ENCODE data around the gene GPHB5. TPM values are rescaled to one million over a fixed set of nuclear protein-coding genes. Genes with fewer than 3 reads are reported as not detected.

The GPHB5 gene
- total and polyA plus RNA-seq, 2 of the 13 experiments (the other 11 are each of a cell fraction or from before 2014, with no cell fraction given): not detected

- Histone ChIP-seq H3K27me3 (ENCODE audit: control insufficient read depth in 1 of 2, insufficient read depth in 2 of 2, low read length in 2 of 2) (0 out of 5 replicates have a peak, but pooled peaks cover 0 to 1% of the 10 kb centered on the region in 2 experiments), H3K4me2 (ENCODE audit: low read depth, low read length) (no peak overlapping the region), H2AFZ (ENCODE audit: low read length) (no peak overlapping the region), H3K79me2 (ENCODE audit: insufficient read depth, low read length) (no peaks in the 10 kb centered on the region), H3K36me3 (replicated peaks in 1 of 2; ENCODE audit: control insufficient read depth in 1 of 2, insufficient read depth in 2 of 2, low read length in 2 of 2) (no peaks in the 10 kb centered on the region), H3K9ac (ENCODE audit: insufficient read depth, low read depth, low read length) (no peak overlapping the region), H3K9me3 (ENCODE audit: low read length) (no peaks in the 10 kb centered on the region), H3K4me1 (ENCODE audit: insufficient read depth, low read length) (no peaks in the 10 kb centered on the region), H4K20me1 (ENCODE audit: insufficient read depth, low read length) (no peaks in the 10 kb centered on the region), H3K27ac (ENCODE audit: extremely low read length, insufficient read depth, low read length) (no peak overlapping the region), H3K4me3 (replicated peaks in 1 of 3; ENCODE audit: insufficient read depth in 1 of 3, low read depth in 2 of 3, low read length in 3 of 3) (no peak overlapping the region)
- ChIA-PET CTCF (ENCODE audit: low intra/inter-chr PET ratio, low total read pairs) (no interaction called here), POLR2A (no interaction called here)
- 68% methylated on average over 8 of the region's 8 CpGs for WGBS (ENCODE audit: low lambda C conversion rate)
- 0 out of 3 replicates have a peak, but pooled peaks have one; percentile 18 for ATAC-seq
- FAIRE-seq: no peak
- BruUV-seq (replicated peaks): no TSS peak
- DNase-seq (ENCODE audit: low spot score): no peak
- intact Hi-C loops (cut with micrococcal nuclease; ENCODE audit: unreplicated experiment) (no loop called here), in situ Hi-C loops (cut with HindIII; ENCODE audit: extremely low pct_ligation_motif_present, low pct_unique_long_range_greater_than_20kb) (no loop called here)
- TF ChIP-seq SKIL (CRISPR knock-in tag; IDR thresholded peaks at IDR 0.05; ENCODE audit: borderline replicate concordance) (no peak), POLR2G (IDR thresholded peaks at IDR 0.05; ENCODE audit: low read depth, low read length) (0 out of 2 replicates have a peak, but pooled peaks have one; percentile 29), TCF7 (IDR thresholded peaks at IDR 0.05; ENCODE audit: low read depth) (no peak), ZBTB34 (CRISPR knock-in tag; IDR thresholded peaks at IDR 0.05) (no peak), HOXD1 (CRISPR knock-in tag; IDR thresholded peaks at IDR 0.05) (no peak), ZNF792 (CRISPR knock-in tag; IDR thresholded peaks at IDR 0.05) (no peak), ZBTB8A (CRISPR knock-in tag; IDR thresholded peaks at IDR 0.05; ENCODE audit: borderline replicate concordance, low read depth) (no peak)
Measured at GRCh38 chr14:63362389-63362819, 43.7 kb upstream of the GPHB5 start.
